Measurements from ENCODE around the gene UPP2.

Gene UPP2

DNA sequence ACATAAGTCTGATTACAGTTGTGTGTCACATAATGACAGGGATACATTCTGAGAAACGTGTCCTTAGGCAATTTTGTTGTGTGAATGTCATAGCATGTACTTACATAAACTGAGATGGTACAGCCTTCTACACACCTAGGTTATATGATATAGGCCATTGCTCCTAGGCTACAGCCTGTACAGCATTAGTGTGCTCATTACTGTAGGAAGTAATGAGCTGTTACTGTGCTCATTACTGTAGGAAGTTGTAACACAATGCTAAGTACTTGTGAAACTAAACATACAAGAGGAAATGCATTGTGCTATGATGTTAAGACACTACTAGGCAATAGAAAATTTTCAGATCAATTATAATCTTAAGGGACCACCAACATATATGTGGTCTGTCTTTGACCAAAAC is 72.8 kb downstream of the UPP2 start:
- WGBS (ENCODE audit: extremely low coverage, insufficient coverage, low lambda C conversion rate) = no CpG with 5 or more reads among the region's 1 CpG

DNA sequence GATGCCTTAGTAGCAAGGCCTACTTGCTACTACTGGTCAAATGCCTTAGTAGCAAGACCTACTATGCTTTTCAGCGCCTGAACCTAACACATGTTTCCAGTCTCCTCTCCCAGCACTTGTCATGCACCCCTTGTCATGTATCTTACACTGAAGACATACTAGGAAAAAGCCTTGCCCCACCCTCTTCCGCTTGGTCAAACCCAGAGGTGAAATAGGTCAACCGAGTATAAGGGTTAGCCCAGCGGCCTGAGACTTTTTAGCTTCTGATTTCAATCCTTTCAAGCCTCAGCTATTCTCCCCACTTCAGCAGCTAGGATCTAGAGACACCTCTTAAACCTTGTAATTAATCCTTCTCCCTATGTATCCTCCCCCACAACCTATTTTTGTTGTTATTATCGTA is 73.3 kb downstream of the UPP2 start:
- Histone ChIP-seq H2AK5ac (ENCODE audit: low read length) (no peak overlapping the region), H3K79me1 (ENCODE audit: low read length) (no peaks in the 10 kb centered on the region)
- no peak for DNase-seq

More for the DNA sequence above, 72.8 kb downstream of the UPP2 start:
- no peak for DNase-seq
- Histone ChIP-seq H2AK5ac (ENCODE audit: low read length) (no peak overlapping the region), H4K8ac (ENCODE audit: low read depth, low read length) (no peak overlapping the region), H3K27ac (ENCODE audit: low read depth, low read length) (no peak overlapping the region), H3K23ac (ENCODE audit: low read length) (no peak overlapping the region), H4K5ac (ENCODE audit: low read length) (no peak overlapping the region), H3K4me2 (ENCODE audit: low read length) (no peak overlapping the region), H3K4me3 (ENCODE audit: low read length) (no peak overlapping the region), H3K18ac (ENCODE audit: low read length) (no peak overlapping the region), H3K4me1 (ENCODE audit: control insufficient read depth, low read depth, low read length) (no peaks in the 10 kb centered on the region), H3K36me3 (ENCODE audit: control insufficient read depth, insufficient read depth, low read length) (no peaks in the 10 kb centered on the region), H2BK15ac (replicated peaks; ENCODE audit: low read depth) (no peak overlapping the region), H3K79me1 (ENCODE audit: low read length) (no peaks in the 10 kb centered on the region), H3K27me3 (ENCODE audit: insufficient read depth, low read length, poor library complexity) (no peaks in the 10 kb centered on the region), H3K4ac (ENCODE audit: low read depth, low read length) (no peak overlapping the region), H3K79me2 (ENCODE audit: control insufficient read depth, insufficient read depth, low read length) (no peaks in the 10 kb centered on the region), H2BK120ac (ENCODE audit: low read depth, low read length) (no peak overlapping the region), H3K9ac (ENCODE audit: low read length) (no peak overlapping the region), H2BK5ac (ENCODE audit: low read length) (no peak overlapping the region), H3K56ac (ENCODE audit: low read length) (no peak overlapping the region)

DNA sequence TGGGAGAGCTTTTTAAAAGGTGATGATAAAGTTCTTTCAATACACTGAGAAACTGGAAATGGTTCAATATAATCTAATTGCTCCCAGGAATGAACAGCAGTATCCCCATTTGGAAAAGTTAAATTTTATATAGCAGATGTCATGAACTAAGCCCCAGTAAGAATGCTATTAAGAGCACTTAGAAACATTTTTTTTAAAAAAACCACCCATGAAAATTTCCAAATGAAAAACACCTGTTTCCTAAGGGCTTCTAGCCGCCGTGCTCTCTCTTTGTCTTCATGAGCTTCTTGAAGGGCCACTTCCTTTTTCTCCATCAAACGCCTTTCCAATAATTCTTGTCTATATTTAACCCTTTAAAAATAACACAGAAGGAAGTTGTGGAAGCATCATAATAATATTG is 77.0 kb downstream of the UPP2 start:
- no peak overlapping the region for H4K5ac ChIP-seq (ENCODE audit: low read length)
- H2BK5ac ChIP-seq (ENCODE audit: low read length) = no peak overlapping the region

More for the DNA sequence above, 73.3 kb downstream of the UPP2 start:
- Histone ChIP-seq H3K4me2 (ENCODE audit: low read length) (no peak overlapping the region), H4K5ac (ENCODE audit: low read length) (no peak overlapping the region), H3K23ac (ENCODE audit: low read length) (no peak overlapping the region), H3K9ac (ENCODE audit: low read length) (no peak overlapping the region), H2BK5ac (ENCODE audit: low read length) (no peak overlapping the region), H2BK15ac (replicated peaks; ENCODE audit: low read depth) (no peak overlapping the region), H3K4me3 (ENCODE audit: low read length) (no peak overlapping the region), H3K27me3 (ENCODE audit: insufficient read depth, low read length, poor library complexity) (no peaks in the 10 kb centered on the region), H3K36me3 (ENCODE audit: control insufficient read depth, insufficient read depth, low read length) (no peaks in the 10 kb centered on the region), H3K79me2 (ENCODE audit: control insufficient read depth, insufficient read depth, low read length) (no peaks in the 10 kb centered on the region), H4K8ac (ENCODE audit: low read depth, low read length) (no peak overlapping the region), H2BK120ac (ENCODE audit: low read depth, low read length) (no peak overlapping the region), H3K4me1 (ENCODE audit: control insufficient read depth, low read depth, low read length) (no peaks in the 10 kb centered on the region), H3K56ac (ENCODE audit: low read length) (no peak overlapping the region), H3K27ac (ENCODE audit: low read depth, low read length) (no peak overlapping the region), H3K4ac (ENCODE audit: low read depth, low read length) (no peak overlapping the region), H3K18ac (ENCODE audit: low read length) (no peak overlapping the region)
- WGBS (ENCODE audit: extremely low coverage, insufficient coverage, low lambda C conversion rate) = no CpG with 5 or more reads among the region's 5 CpGs

DNA sequence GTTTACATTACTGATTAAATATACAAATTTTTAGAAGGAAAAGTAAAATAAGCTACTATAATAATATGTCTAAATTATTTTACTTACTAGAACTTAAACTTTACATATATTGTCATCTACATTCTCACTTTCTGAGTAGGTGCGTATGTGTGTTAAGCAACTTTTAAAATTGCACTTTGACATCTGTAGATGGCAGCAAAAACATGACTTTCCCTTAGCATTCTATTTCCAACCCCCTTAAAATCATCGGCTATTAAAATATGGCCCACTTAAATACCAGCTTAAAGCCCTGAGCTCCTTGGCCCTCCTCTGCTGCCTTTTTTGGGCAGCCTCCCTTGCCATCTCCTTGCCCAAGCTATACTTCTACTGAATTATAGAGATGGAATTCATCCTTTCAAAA is 78.0 kb downstream of the UPP2 start:
- Histone ChIP-seq H3K36me3 (ENCODE audit: control insufficient read depth, insufficient read depth, low read length) (no peaks in the 10 kb centered on the region), H3K79me1 (ENCODE audit: low read length) (no peaks in the 10 kb centered on the region), H3K79me2 (ENCODE audit: control insufficient read depth, insufficient read depth, low read length) (no peaks in the 10 kb centered on the region), H2AK5ac (ENCODE audit: low read length) (no peak overlapping the region), H3K4me2 (ENCODE audit: low read length) (no peak overlapping the region), H2BK120ac (ENCODE audit: low read depth, low read length) (no peak overlapping the region), H3K4me1 (ENCODE audit: control insufficient read depth, low read depth, low read length) (no peaks in the 10 kb centered on the region), H3K23ac (ENCODE audit: low read length) (no peak overlapping the region), H2BK15ac (replicated peaks; ENCODE audit: low read depth) (no peak overlapping the region), H3K9ac (ENCODE audit: low read length) (no peak overlapping the region), H4K8ac (ENCODE audit: low read depth, low read length) (no peak overlapping the region), H3K56ac (ENCODE audit: low read length) (no peak overlapping the region), H4K5ac (ENCODE audit: low read length) (no peak overlapping the region), H3K18ac (ENCODE audit: low read length) (no peak overlapping the region), H3K27me3 (ENCODE audit: insufficient read depth, low read length, poor library complexity) (no peaks in the 10 kb centered on the region), H3K4ac (ENCODE audit: low read depth, low read length) (no peak overlapping the region), H2BK5ac (ENCODE audit: low read length) (no peak overlapping the region), H3K4me3 (ENCODE audit: low read length) (no peak overlapping the region), H3K27ac (ENCODE audit: low read depth, low read length) (no peak overlapping the region)
- no CpG with 5 or more reads among the region's 2 CpGs for WGBS (ENCODE audit: extremely low coverage, insufficient coverage, low lambda C conversion rate)
- no peak for DNase-seq

More for the DNA sequence above, 77.0 kb downstream of the UPP2 start:
- Histone ChIP-seq H3K4me3 (ENCODE audit: low read length) (no peak overlapping the region), H3K18ac (ENCODE audit: low read length) (no peak overlapping the region), H2BK120ac (ENCODE audit: low read depth, low read length) (no peak overlapping the region), H3K79me2 (ENCODE audit: control insufficient read depth, insufficient read depth, low read length) (no peaks in the 10 kb centered on the region), H3K9ac (ENCODE audit: low read length) (no peak overlapping the region), H3K4me1 (ENCODE audit: control insufficient read depth, low read depth, low read length) (no peaks in the 10 kb centered on the region), H3K79me1 (ENCODE audit: low read length) (no peaks in the 10 kb centered on the region), H3K23ac (ENCODE audit: low read length) (no peak overlapping the region), H3K4me2 (ENCODE audit: low read length) (no peak overlapping the region), H3K27me3 (ENCODE audit: insufficient read depth, low read length, poor library complexity) (no peaks in the 10 kb centered on the region), H3K36me3 (ENCODE audit: control insufficient read depth, insufficient read depth, low read length) (no peaks in the 10 kb centered on the region), H3K56ac (ENCODE audit: low read length) (no peak overlapping the region), H4K8ac (ENCODE audit: low read depth, low read length) (no peak overlapping the region), H3K4ac (ENCODE audit: low read depth, low read length) (no peak overlapping the region), H2BK15ac (replicated peaks; ENCODE audit: low read depth) (no peak overlapping the region), H3K27ac (ENCODE audit: low read depth, low read length) (no peak overlapping the region), H2AK5ac (ENCODE audit: low read length) (no peak overlapping the region)
- no peak for DNase-seq
- no CpG with 5 or more reads among the region's 3 CpGs for WGBS (ENCODE audit: extremely low coverage, insufficient coverage, low lambda C conversion rate)

DNA sequence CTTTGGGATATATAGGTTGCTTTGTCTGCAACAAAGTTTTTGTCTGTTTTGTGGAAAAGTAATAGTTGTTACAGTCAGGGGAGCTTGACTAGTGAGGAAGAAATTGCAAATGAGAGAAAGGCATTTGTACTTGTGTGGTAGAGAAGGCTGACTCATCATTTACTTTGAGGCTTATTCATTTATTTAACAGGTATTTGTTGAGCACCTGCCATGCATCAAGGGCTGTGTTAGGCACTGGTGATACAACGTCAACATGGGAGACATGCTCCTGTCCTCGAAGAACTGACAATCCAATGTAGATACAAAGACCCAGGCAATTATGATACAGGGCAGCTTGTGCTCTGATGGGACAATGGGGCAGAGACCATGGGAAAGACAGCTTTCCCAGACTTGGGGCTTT is 79.5 kb downstream of the UPP2 start:
- H3K27me3 ChIP-seq (ENCODE audit: insufficient read depth, low read length, poor library complexity) = no peaks in the 10 kb centered on the region
- no peak overlapping the region for H4K5ac ChIP-seq (ENCODE audit: low read length)
- H2BK5ac ChIP-seq (ENCODE audit: low read length) = no peak overlapping the region
- no peak overlapping the region for H2AK5ac ChIP-seq (ENCODE audit: low read length)
- no peak overlapping the region for H3K27ac ChIP-seq (ENCODE audit: low read depth, low read length)
- no peak overlapping the region for H3K23ac ChIP-seq (ENCODE audit: low read length)
- H3K79me2 ChIP-seq (ENCODE audit: control insufficient read depth, insufficient read depth, low read length) = no peaks in the 10 kb centered on the region
- WGBS (ENCODE audit: extremely low coverage, insufficient coverage, low lambda C conversion rate) = no CpG with 5 or more reads among the region's 2 CpGs
- no peak overlapping the region for H4K8ac ChIP-seq (ENCODE audit: low read depth, low read length)
- H2BK120ac ChIP-seq (ENCODE audit: low read depth, low read length) = no peak overlapping the region
- DNase-seq = no peak
- no peak overlapping the region for H3K4me2 ChIP-seq (ENCODE audit: low read length)
- H3K9ac ChIP-seq (ENCODE audit: low read length) = no peak overlapping the region
- H3K56ac ChIP-seq (ENCODE audit: low read length) = no peak overlapping the region
- no peaks in the 10 kb centered on the region for H3K36me3 ChIP-seq (ENCODE audit: control insufficient read depth, insufficient read depth, low read length)
- H3K4me1 ChIP-seq (ENCODE audit: control insufficient read depth, low read depth, low read length) = no peaks in the 10 kb centered on the region
- no peak overlapping the region for H2BK15ac ChIP-seq (replicated peaks; ENCODE audit: low read depth)
- no peak overlapping the region for H3K4me3 ChIP-seq (ENCODE audit: low read length)
- no peak overlapping the region for H3K18ac ChIP-seq (ENCODE audit: low read length)
- H3K79me1 ChIP-seq (ENCODE audit: low read length) = no peaks in the 10 kb centered on the region
- H3K4ac ChIP-seq (ENCODE audit: low read depth, low read length) = no peak overlapping the region

DNA sequence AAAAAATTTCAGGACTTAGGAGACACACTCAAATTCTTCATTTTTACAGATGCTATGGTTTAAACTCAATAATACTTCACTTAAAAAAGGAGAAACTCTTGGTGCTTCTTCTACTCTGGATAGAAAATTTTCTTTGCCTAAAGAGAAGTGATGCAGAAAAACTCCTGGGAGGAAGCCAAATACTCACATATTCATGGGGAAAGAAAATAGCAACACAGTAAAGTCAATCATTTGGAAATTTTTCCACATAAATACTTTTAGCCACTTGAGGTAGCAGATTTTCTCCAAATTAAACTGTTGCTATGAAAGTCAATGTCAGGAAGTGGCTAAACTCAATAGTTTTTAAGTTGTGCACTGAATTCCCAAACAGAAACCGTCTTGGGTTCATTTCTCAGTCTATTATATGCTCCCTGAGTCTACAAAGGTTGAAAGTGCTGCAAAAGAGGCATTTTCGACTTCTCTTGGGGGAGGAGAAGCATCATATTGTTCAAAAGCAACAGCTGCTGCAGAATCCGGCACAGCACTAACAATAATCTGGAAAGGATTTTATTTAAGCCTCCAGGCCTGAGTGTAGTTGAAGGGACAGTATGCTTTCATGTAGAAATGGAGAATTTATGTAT is 81.1 kb downstream of the UPP2 start:
- Histone ChIP-seq H3K27me3 (ENCODE audit: insufficient read depth, low read length, poor library complexity) (no peaks in the 10 kb centered on the region), H3K56ac (ENCODE audit: low read length) (no peak overlapping the region), H2BK5ac (ENCODE audit: low read length) (no peak overlapping the region), H2BK15ac (replicated peaks; ENCODE audit: low read depth) (no peak overlapping the region), H3K9ac (ENCODE audit: low read length) (no peak overlapping the region), H3K4me2 (ENCODE audit: low read length) (no peak overlapping the region), H3K79me1 (ENCODE audit: low read length) (no peaks in the 10 kb centered on the region), H3K4me3 (ENCODE audit: low read length) (no peak overlapping the region), H3K4me1 (ENCODE audit: control insufficient read depth, low read depth, low read length) (no peaks in the 10 kb centered on the region), H2AK5ac (ENCODE audit: low read length) (no peak overlapping the region), H3K36me3 (ENCODE audit: control insufficient read depth, insufficient read depth, low read length) (no peaks in the 10 kb centered on the region), H3K23ac (ENCODE audit: low read length) (no peak overlapping the region), H2BK120ac (ENCODE audit: low read depth, low read length) (no peak overlapping the region), H3K79me2 (ENCODE audit: control insufficient read depth, insufficient read depth, low read length) (no peaks in the 10 kb centered on the region), H3K27ac (ENCODE audit: low read depth, low read length) (no peak overlapping the region), H3K18ac (ENCODE audit: low read length) (no peak overlapping the region), H3K4ac (ENCODE audit: low read depth, low read length) (no peak overlapping the region), H4K5ac (ENCODE audit: low read length) (no peak overlapping the region), H4K8ac (ENCODE audit: low read depth, low read length) (no peak overlapping the region)
- DNase-seq = no peak
- no CpG with 5 or more reads among the region's 3 CpGs for WGBS (ENCODE audit: extremely low coverage, insufficient coverage, low lambda C conversion rate)

All from mesendoderm (in vitro differentiated cells).